Measurements from ENCODE around the gene DIS3L2. TPM values are rescaled to one million over a fixed set of nuclear protein-coding genes. Genes with fewer than 3 reads are reported as not detected.

Gene DIS3L2
- polyA plus RNA-seq, 3 donors from 2014 or later, result 7.6 to 22.5 (median 8.1) TPM

- no peak overlapping the region for H3K4me3 Mint-ChIP-seq
- DNase-seq, result no peak
- no peaks in the 10 kb centered on the region for H3K9me3 Mint-ChIP-seq
- H3K36me3 Mint-ChIP-seq, result peaks cover 8 to 17% (median 12%) of the 10 kb centered on the region in 3 donors
- no peaks in the 10 kb centered on the region for H3K4me1 Mint-ChIP-seq
- H3K27ac Mint-ChIP-seq, result peak overlapping the region in 2 of 6 donors; percentile 21 to 40
- H3K27me3 Mint-ChIP-seq (ENCODE audit: low read depth in 3 of 3), result peaks cover 0 to 2% (median 0%) of the 10 kb centered on the region in 3 donors
Observed at GRCh38 chr2:232126301-232127099, 165.0 kb downstream of the DIS3L2 start.

DNA sequence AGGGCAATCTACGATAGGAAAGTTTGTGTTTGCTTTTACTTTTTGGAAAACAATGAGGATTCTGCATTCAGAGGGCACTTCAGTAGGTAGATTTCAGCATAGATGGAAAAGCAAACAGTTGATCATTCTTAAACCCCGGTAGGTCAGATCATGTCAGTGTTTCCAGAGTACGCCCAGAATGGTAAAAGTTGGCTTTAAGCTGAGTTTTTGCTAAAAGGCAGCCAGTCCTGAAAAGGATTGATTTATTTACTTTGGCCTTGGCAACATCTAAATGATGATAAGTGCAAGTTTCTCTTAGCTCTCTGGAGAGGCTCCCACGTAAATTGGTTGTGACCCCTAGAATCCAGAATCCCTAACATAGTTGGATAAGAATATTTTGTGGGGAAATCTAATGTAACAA is 168.0 kb downstream of the DIS3L2 start:
- Mint-ChIP-seq H3K9me3 (no peaks in the 10 kb centered on the region), H3K36me3 (peaks cover 8 to 29% (median 16%) of the 10 kb centered on the region in 3 donors), H3K27me3 (ENCODE audit: low read depth in 3 of 3) (peaks cover 0 to 2% (median 0%) of the 10 kb centered on the region in 3 donors), H3K4me1 (no peaks in the 10 kb centered on the region), H3K27ac (peak overlapping the region in 1 of 6 donors; percentile 12), H3K4me3 (no peak overlapping the region)
- DNase-seq, result no peak

DNA sequence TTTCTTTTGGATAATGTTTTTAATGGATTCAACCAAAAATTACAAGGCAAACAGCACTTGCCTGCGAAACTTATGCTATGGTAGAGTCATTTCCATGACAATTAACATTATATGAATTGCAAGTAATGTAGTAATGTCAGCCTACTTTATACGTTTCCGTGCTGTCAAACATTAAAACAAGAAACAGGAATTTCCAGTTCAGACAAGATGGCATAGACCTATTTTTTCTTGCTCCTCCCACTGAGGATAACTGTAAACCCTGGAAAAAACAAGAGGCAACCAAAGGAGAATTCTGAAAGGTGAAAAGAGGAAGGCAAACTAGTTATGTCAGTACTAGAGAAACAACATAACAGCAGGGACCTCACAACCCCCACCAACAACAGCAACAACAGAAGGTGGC is 170.7 kb downstream of the DIS3L2 start:
- peaks cover 5 to 25% (median 16%) of the 10 kb centered on the region in 3 donors for H3K36me3 Mint-ChIP-seq
- no peak overlapping the region for H3K4me3 Mint-ChIP-seq
- DNase-seq, result no peak
- no peaks in the 10 kb centered on the region for H3K9me3 Mint-ChIP-seq
- no peak overlapping the region for H3K27ac Mint-ChIP-seq
- H3K4me1 Mint-ChIP-seq, result no peaks in the 10 kb centered on the region
- peaks cover 0 to 2% (median 0%) of the 10 kb centered on the region in 3 donors for H3K27me3 Mint-ChIP-seq (ENCODE audit: low read depth in 3 of 3)

DNA sequence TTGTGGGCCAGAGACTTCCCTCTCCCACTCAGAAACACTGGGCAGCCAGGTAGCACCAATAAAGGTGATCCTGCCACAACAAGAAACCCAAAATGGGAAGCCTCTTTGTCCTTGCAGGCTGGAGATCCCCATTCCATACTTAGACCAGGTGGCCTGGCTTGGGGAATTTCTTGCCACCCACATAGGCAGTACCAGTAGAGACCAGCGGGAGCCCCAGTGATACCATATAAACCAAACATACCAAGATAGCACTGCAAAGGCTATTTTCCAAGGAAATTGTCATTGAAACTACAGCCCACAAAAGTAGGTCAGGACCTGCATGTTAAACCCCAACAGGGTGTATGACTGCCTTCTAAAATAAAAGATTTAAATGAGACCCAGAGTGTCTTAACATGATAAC is 171.6 kb downstream of the DIS3L2 start:
- no peaks in the 10 kb centered on the region for H3K4me1 Mint-ChIP-seq
- H3K27ac Mint-ChIP-seq, result no peak overlapping the region
- H3K27me3 Mint-ChIP-seq (ENCODE audit: low read depth in 3 of 3), result no peaks in the 10 kb centered on the region
- no peak overlapping the region for H3K4me3 Mint-ChIP-seq
- no peaks in the 10 kb centered on the region for H3K9me3 Mint-ChIP-seq
- no peak for DNase-seq
- H3K36me3 Mint-ChIP-seq, result peaks cover 5 to 25% (median 16%) of the 10 kb centered on the region in 3 donors

- DNase-seq, result no peak
- H3K4me3 Mint-ChIP-seq, result no peak overlapping the region
- peaks cover 5 to 25% (median 12%) of the 10 kb centered on the region in 3 donors for H3K36me3 Mint-ChIP-seq
- H3K27ac Mint-ChIP-seq, result peak overlapping the region in 1 of 6 donors; percentile 15
- no peaks in the 10 kb centered on the region for H3K9me3 Mint-ChIP-seq
- H3K27me3 Mint-ChIP-seq (ENCODE audit: low read depth in 3 of 3), result no peaks in the 10 kb centered on the region
- H3K4me1 Mint-ChIP-seq, result peaks cover 11 to 15% of the 10 kb centered on the region in 2 donors
Observed at GRCh38 chr2:232134939-232135338, 173.4 kb downstream of the DIS3L2 start.

DNA sequence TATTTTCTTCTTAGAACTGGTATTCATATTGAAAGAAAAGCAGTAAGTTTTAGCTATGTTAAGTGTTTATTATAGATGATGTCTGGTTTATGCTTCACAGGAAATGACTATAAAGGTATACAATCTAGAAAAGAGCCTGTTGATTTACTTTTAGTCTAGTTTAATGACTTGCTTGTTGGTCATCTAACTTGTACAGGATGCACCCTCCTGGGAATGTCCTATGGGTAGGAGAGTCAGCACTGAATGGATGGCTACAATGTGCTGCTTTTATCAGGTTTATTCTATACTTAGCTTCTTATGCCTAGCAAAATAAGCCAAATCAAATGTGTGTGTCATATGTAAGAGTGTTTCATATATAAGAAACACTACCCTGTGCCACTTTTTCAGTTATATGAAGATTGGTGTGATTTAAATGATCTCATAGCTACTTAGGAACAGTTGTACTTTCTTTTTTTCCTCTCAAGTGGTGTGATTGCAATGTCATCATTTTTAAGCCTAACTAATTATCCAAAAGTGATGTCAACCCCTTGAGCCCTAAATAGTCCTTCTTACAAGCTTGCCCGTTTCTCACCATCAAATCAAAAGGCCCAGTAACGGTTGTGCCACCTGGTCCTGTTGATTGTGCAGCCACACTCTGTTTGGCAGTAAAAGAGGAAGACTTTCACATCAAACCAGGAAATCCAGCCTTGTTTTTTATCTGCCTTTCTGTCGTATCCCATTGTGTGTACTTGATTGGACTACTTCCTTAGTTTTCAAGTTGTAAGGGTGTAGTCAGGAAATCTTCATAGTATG is 176.0 kb downstream of the DIS3L2 start:
- H3K36me3 Mint-ChIP-seq, result peaks cover 0 to 7% (median 5%) of the 10 kb centered on the region in 3 donors
- H3K4me3 Mint-ChIP-seq, result no peak overlapping the region
- no peaks in the 10 kb centered on the region for H3K27me3 Mint-ChIP-seq (ENCODE audit: low read depth in 3 of 3)
- H3K4me1 Mint-ChIP-seq, result peaks cover 11 to 15% of the 10 kb centered on the region in 2 donors
- DNase-seq, result no peak
- H3K9me3 Mint-ChIP-seq, result no peaks in the 10 kb centered on the region
- peak overlapping the region in 2 of 6 donors; percentile 29 to 58 for H3K27ac Mint-ChIP-seq

GRCh38 chr2:232138441-232138840 is 176.9 kb downstream of the DIS3L2 start:
- Mint-ChIP-seq H3K27ac (peak overlapping the region in 3 of 6 donors; percentile 19 to 82 (median 59)), H3K27me3 (ENCODE audit: low read depth in 3 of 3) (no peaks in the 10 kb centered on the region), H3K36me3 (peaks cover 0 to 5% (median 0%) of the 10 kb centered on the region in 3 donors), H3K9me3 (no peaks in the 10 kb centered on the region), H3K4me3 (no peak overlapping the region), H3K4me1 (peaks cover 11 to 15% of the 10 kb centered on the region in 2 donors)
- DNase-seq, result no peak

- Mint-ChIP-seq H3K9me3 (no peaks in the 10 kb centered on the region), H3K36me3 (peaks cover 0 to 1% (median 0%) of the 10 kb centered on the region in 3 donors), H3K27ac (peak overlapping the region in 4 of 6 donors; percentile 55 to 64 (median 57)), H3K27me3 (ENCODE audit: low read depth in 3 of 3) (no peaks in the 10 kb centered on the region), H3K4me3 (no peak overlapping the region), H3K4me1 (peaks cover 11 to 15% of the 10 kb centered on the region in 2 donors)
- DNase-seq, result no peak
Observed at GRCh38 chr2:232139171-232139594, 177.7 kb downstream of the DIS3L2 start.

- H3K9me3 Mint-ChIP-seq, result no peaks in the 10 kb centered on the region
- peaks cover 11 to 15% of the 10 kb centered on the region in 2 donors for H3K4me1 Mint-ChIP-seq
- DNase-seq, result no peak
- no peak overlapping the region for H3K27ac Mint-ChIP-seq
- H3K4me3 Mint-ChIP-seq, result no peak overlapping the region
- H3K36me3 Mint-ChIP-seq, result no peaks in the 10 kb centered on the region
- H3K27me3 Mint-ChIP-seq (ENCODE audit: low read depth in 3 of 3), result no peaks in the 10 kb centered on the region
Observed at GRCh38 chr2:232139786-232140562, 178.5 kb downstream of the DIS3L2 start.

DNA sequence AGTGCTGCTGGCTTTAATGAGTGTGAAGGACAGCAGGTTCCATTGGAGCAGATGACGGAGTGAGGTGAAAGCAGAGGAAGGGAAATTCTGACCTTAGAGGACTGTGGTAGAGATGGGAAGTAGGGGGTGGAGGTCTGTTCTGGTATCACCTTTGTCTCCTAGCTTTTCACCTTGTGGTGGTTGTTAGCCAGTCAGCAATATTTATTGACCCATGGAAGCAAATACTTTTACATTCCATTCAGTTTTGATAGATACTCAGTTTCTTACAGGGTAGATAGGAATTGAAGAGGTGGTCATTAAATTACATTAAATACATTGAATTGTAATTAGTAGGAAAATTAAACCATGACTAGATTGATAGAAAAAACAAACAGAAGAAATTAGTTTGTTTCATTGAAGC is 180.1 kb downstream of the DIS3L2 start:
- H3K9me3 Mint-ChIP-seq, result no peaks in the 10 kb centered on the region
- no peak overlapping the region for H3K27ac Mint-ChIP-seq
- peaks cover 4 to 9% (median 4%) of the 10 kb centered on the region in 3 donors for H3K36me3 Mint-ChIP-seq
- no peak for DNase-seq
- H3K4me3 Mint-ChIP-seq, result no peak overlapping the region
- peaks cover 11 to 15% of the 10 kb centered on the region in 2 donors for H3K4me1 Mint-ChIP-seq
- H3K27me3 Mint-ChIP-seq (ENCODE audit: low read depth in 3 of 3), result no peaks in the 10 kb centered on the region

GRCh38 chr2:232142049-232142448 is 180.5 kb downstream of the DIS3L2 start:
- no peaks in the 10 kb centered on the region for H3K27me3 Mint-ChIP-seq (ENCODE audit: low read depth in 3 of 3)
- H3K4me3 Mint-ChIP-seq, result no peak overlapping the region
- peaks cover 4 to 10% (median 4%) of the 10 kb centered on the region in 3 donors for H3K36me3 Mint-ChIP-seq
- H3K27ac Mint-ChIP-seq, result no peak overlapping the region
- peaks cover 11 to 15% of the 10 kb centered on the region in 2 donors for H3K4me1 Mint-ChIP-seq
- H3K9me3 Mint-ChIP-seq, result no peaks in the 10 kb centered on the region
- DNase-seq, result no peak

- Mint-ChIP-seq H3K4me1 (peaks cover 11 to 15% of the 10 kb centered on the region in 2 donors), H3K9me3 (no peaks in the 10 kb centered on the region), H3K4me3 (no peak overlapping the region), H3K36me3 (peaks cover 4 to 13% (median 7%) of the 10 kb centered on the region in 3 donors), H3K27me3 (ENCODE audit: low read depth in 3 of 3) (no peaks in the 10 kb centered on the region), H3K27ac (no peak overlapping the region)
- DNase-seq, result no peak
Observed at GRCh38 chr2:232142502-232142901, 181.0 kb downstream of the DIS3L2 start.

GRCh38 chr2:232146294-232146693 is 184.8 kb downstream of the DIS3L2 start:
- no peaks in the 10 kb centered on the region for H3K27me3 Mint-ChIP-seq (ENCODE audit: low read depth in 3 of 3)
- H3K36me3 Mint-ChIP-seq, result peaks cover 4 to 13% (median 7%) of the 10 kb centered on the region in 3 donors
- no peaks in the 10 kb centered on the region for H3K4me1 Mint-ChIP-seq
- no peaks in the 10 kb centered on the region for H3K9me3 Mint-ChIP-seq
- no peak overlapping the region for H3K27ac Mint-ChIP-seq
- no peak overlapping the region for H3K4me3 Mint-ChIP-seq
- no peak for DNase-seq
